HG02970 (cell line): ENCODE results near the gene CSMD2.

Source experiments
- ATAC-seq: cut with Tn5 transposase; IDR thresholded peaks from one replicate; pipeline ENCODE4 v1.9.1; 2021; ENCODE audit warnings: mild to moderate bottlenecking, moderate library complexity, moderate number of reproducible peaks; ENCODE audit not compliant: unreplicated experiment, low FRiP score

The CSMD2 gene

GRCh38 chr1:33828059-33828458 lies 337.0 kb downstream of the CSMD2 start:
- no peak for ATAC-seq

GRCh38 chr1:33826711-33827110 lies 338.3 kb downstream of the CSMD2 start:
- no peak for ATAC-seq

- ATAC-seq, result no peak
Measured at GRCh38 chr1:33826311-33826710, 338.7 kb downstream of the CSMD2 start.

- no peak for ATAC-seq
Measured at GRCh38 chr1:33825506-33825905, 339.5 kb downstream of the CSMD2 start.

GRCh38 chr1:33824971-33825370 lies 340.1 kb downstream of the CSMD2 start:
- no peak for ATAC-seq

GRCh38 chr1:33824321-33824720 lies 340.7 kb downstream of the CSMD2 start:
- no peak for ATAC-seq

- no peak for ATAC-seq
Measured at GRCh38 chr1:33823830-33824229, 341.2 kb downstream of the CSMD2 start.

GRCh38 chr1:33823401-33823800 lies 341.6 kb downstream of the CSMD2 start:
- ATAC-seq, result no peak

GRCh38 chr1:33822396-33822795 lies 342.6 kb downstream of the CSMD2 start:
- no peak for ATAC-seq

- ATAC-seq, result no peak
Measured at GRCh38 chr1:33821291-33821690, 343.7 kb downstream of the CSMD2 start.

GRCh38 chr1:33820804-33821203 lies 344.2 kb downstream of the CSMD2 start:
- no peak for ATAC-seq

GRCh38 chr1:33819913-33820311 lies 345.1 kb downstream of the CSMD2 start:
- ATAC-seq, result no peak

GRCh38 chr1:33819290-33819912 lies 345.6 kb downstream of the CSMD2 start:
- no peak for ATAC-seq

GRCh38 chr1:33818071-33818470 lies 347.0 kb downstream of the CSMD2 start:
- no peak for ATAC-seq

- ATAC-seq, result no peak
Measured at GRCh38 chr1:33815061-33815460, 350.0 kb downstream of the CSMD2 start.

- ATAC-seq, result no peak
Measured at GRCh38 chr1:33814166-33814565, 350.9 kb downstream of the CSMD2 start.

GRCh38 chr1:33810571-33810970 lies 354.5 kb downstream of the CSMD2 start:
- no peak for ATAC-seq

- no peak for ATAC-seq
Measured at GRCh38 chr1:33805988-33806387, 359.0 kb downstream of the CSMD2 start.

GRCh38 chr1:33802268-33802667 lies 362.8 kb downstream of the CSMD2 start:
- no peak for ATAC-seq

GRCh38 chr1:33797849-33798248 lies 367.2 kb downstream of the CSMD2 start:
- no peak for ATAC-seq

- ATAC-seq, result no peak
Measured at GRCh38 chr1:33792651-33793050, 372.4 kb downstream of the CSMD2 start.

GRCh38 chr1:33792216-33792615 lies 372.8 kb downstream of the CSMD2 start:
- no peak for ATAC-seq

GRCh38 chr1:33791251-33791650 lies 373.8 kb downstream of the CSMD2 start:
- no peak for ATAC-seq
